CD4-positive, alpha-beta T cell (primary cell): ENCODE measurements around the gene TRMT10C. TPM values are rescaled to one million over a fixed set of nuclear protein-coding genes. Genes with fewer than 3 reads are reported as not detected.
"Not testable (repeated sequence)": the region's sequence is repeated elsewhere in the genome, so short reads cannot be mapped to it uniquely, and the experiment has no call there.

ENCODE experiments used
- ATAC-seq: fragments of 200-7000 bp; cut with Tn5 transposase; one replicate; pipeline ENCODE4 v1.10.0; 2022; ENCODE audit warnings: mild to moderate bottlenecking; ENCODE audit not compliant: poor library complexity
- CTCF ChIA-PET: fragments of 350-600 bp; sonication (Branson Sonifier 250); formaldehyde crosslinking; loops from one replicate; lab custom pipeline; 2021; ENCODE audit warnings: antibody characterized with exemption, inconsistent platforms; lab: Charles Lee
- POLR2A ChIA-PET: fragments of 350-600 bp; sonication (Branson Sonifier 250); formaldehyde crosslinking; loops from one replicate; lab custom pipeline; 2021; ENCODE audit warnings: antibody characterized with exemption, inconsistent platforms; lab: Charles Lee
- DNase-seq, 14 experiments: peaks; one replicate each; pipeline ENCODE4 v3.0.0-alpha.2; 2013 to 2020; ENCODE audit warnings: mixed read lengths in 2 of 14
- H3K27ac ChIP-seq, 2 donors: one replicate each; pipeline versions ENCODE4 v1.5.1 to v1.7.0; 2013; ENCODE audit warnings: low read length in 2 of 2, low read depth in 1 of 2, mild to moderate bottlenecking in 1 of 2
- H3K27me3 ChIP-seq, 2 experiments: 1 replicate in 1 of 2; 2 replicates in 1 of 2; pipeline versions ENCODE4 v1.6.1 to v1.7.0; 2013; ENCODE audit warnings: low read length in 2 of 2, control low read depth in 1 of 2, mild to moderate bottlenecking in 1 of 2, moderate library complexity in 1 of 2; ENCODE audit not compliant: insufficient read depth in 2 of 2, control insufficient read depth in 1 of 2
- H3K36me3 ChIP-seq: one replicate; pipeline ENCODE4 v1.6.1; 2013; ENCODE audit warnings: low read length, control low read depth; ENCODE audit not compliant: insufficient read depth
- H3K4me1 ChIP-seq: one replicate; pipeline ENCODE4 v1.6.1; 2013; ENCODE audit warnings: low read length, control low read depth; ENCODE audit not compliant: insufficient read depth
- H3K4me3 ChIP-seq: one replicate; pipeline ENCODE4 v1.5.1; 2013; ENCODE audit warnings: mild to moderate bottlenecking, low read length, moderate library complexity
- H3K9me3 ChIP-seq, 2 experiments: 1 replicate in 1 of 2; 2 replicates in 1 of 2; pipeline versions ENCODE4 v1.6.1 to v1.7.0; 2013; ENCODE audit warnings: low read length in 2 of 2, mild to moderate bottlenecking in 2 of 2, control low read depth in 1 of 2, moderate library complexity in 1 of 2; ENCODE audit not compliant: control insufficient read depth in 1 of 2, insufficient read depth in 1 of 2
- H3K27ac Mint-ChIP-seq: one replicate; pipeline ENCODE4 v1.8.0; 2020; ENCODE audit warnings: mixed read lengths
- H3K27me3 Mint-ChIP-seq: one replicate; pipeline ENCODE4 v1.8.0; 2021; ENCODE audit warnings: mixed read lengths
- H3K36me3 Mint-ChIP-seq: one replicate; pipeline ENCODE4 v1.8.0; 2021; ENCODE audit warnings: low read depth, mixed read lengths
- H3K4me1 Mint-ChIP-seq: one replicate; pipeline ENCODE4 v1.8.0; 2021; ENCODE audit warnings: low read depth, mixed read lengths
- H3K4me3 Mint-ChIP-seq: one replicate; pipeline ENCODE4 v1.8.0; 2020; ENCODE audit warnings: mild to moderate bottlenecking, mixed read lengths
- H3K9me3 Mint-ChIP-seq: one replicate; pipeline ENCODE4 v1.8.0; 2020; ENCODE audit warnings: mixed read lengths
- intact Hi-C, 2 experiments: fragments of 100-400 bp; cut with DNase I in 1 of 2; cut with micrococcal nuclease in 1 of 2; formaldehyde crosslinking; loops; one replicate each; pipeline versions ENCODE4 v1.15.1 to v1.9.0; 2023 to 2025; cut with DNase I, micrococcal nuclease
- total RNA-seq, 174 experiments: library from RNA in 2 of 174; stranded (reverse) in 2 of 174; gene quantifications; one replicate each; pipeline ENCODE4 v1.2.3 and lab custom pipeline; 2021 to 2026
- TF ChIP-seq, protein P1 (sequence below): fragments of 200-600 bp; IDR thresholded peaks from one replicate; pipeline ENCODE4 v1.8.0; 2022; ENCODE audit warnings: antibody characterized with exemption, mild to moderate bottlenecking

Gene TRMT10C
- total RNA-seq, 2 experiments from 2014 or later = 49.4 to 51.2 TPM

GRCh38 chr3:101603184-101603583 is 41.5 kb downstream of the TRMT10C start:
- no peak overlapping the region for H3K27ac Mint-ChIP-seq
- H3K36me3 Mint-ChIP-seq = no peaks in the 10 kb centered on the region
- no peak overlapping the region for H3K4me3 Mint-ChIP-seq
- Histone ChIP-seq H3K4me1 (no peaks in the 10 kb centered on the region), H3K36me3 (no peaks in the 10 kb centered on the region), H3K27ac (no peak overlapping the region), H3K9me3 (peaks cover 0 to 3% of the 10 kb centered on the region in 2 experiments), H3K4me3 (no peak overlapping the region), H3K27me3 (no peaks in the 10 kb centered on the region)
- no peaks in the 10 kb centered on the region for H3K27me3 Mint-ChIP-seq
- TF ChIP-seq, protein P1, sequence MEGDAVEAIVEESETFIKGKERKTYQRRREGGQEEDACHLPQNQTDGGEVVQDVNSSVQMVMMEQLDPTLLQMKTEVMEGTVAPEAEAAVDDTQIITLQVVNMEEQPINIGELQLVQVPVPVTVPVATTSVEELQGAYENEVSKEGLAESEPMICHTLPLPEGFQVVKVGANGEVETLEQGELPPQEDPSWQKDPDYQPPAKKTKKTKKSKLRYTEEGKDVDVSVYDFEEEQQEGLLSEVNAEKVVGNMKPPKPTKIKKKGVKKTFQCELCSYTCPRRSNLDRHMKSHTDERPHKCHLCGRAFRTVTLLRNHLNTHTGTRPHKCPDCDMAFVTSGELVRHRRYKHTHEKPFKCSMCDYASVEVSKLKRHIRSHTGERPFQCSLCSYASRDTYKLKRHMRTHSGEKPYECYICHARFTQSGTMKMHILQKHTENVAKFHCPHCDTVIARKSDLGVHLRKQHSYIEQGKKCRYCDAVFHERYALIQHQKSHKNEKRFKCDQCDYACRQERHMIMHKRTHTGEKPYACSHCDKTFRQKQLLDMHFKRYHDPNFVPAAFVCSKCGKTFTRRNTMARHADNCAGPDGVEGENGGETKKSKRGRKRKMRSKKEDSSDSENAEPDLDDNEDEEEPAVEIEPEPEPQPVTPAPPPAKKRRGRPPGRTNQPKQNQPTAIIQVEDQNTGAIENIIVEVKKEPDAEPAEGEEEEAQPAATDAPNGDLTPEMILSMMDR = no peak
- ATAC-seq = no peak
- CTCF ChIA-PET = no interaction called here
- POLR2A ChIA-PET = no interaction called here
- intact Hi-C loops = no loop called here
- DNase-seq = no peak
- H3K9me3 Mint-ChIP-seq = no peaks in the 10 kb centered on the region
- no peaks in the 10 kb centered on the region for H3K4me1 Mint-ChIP-seq

DNA sequence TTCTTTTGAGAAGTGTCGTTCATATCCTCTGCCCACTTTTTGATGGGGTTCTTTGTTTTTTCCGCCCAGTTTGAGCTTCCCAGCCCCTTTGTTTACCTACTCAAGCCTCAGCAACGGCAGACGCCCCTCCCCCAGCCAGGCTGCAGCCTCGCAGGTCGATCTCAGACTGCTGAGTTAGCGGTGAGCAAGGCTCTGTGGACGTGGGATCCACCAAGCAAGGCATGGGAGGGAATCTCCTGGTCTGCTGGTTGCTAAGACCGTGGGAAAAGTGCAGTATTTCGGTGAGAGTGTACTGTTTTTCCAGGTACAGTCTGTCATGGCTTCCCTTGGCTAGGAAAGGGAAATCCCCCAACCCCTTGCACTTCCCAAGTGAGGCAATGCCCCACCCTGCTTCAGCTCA is 43.7 kb downstream of the TRMT10C start:
- H3K9me3 Mint-ChIP-seq, DNase-seq, H3K9me3 ChIP-seq, H3K4me3 ChIP-seq, H3K27me3 ChIP-seq, H3K27me3 Mint-ChIP-seq, ATAC-seq, H3K27ac Mint-ChIP-seq, CTCF ChIA-PET, H3K27ac ChIP-seq, H3K4me1 Mint-ChIP-seq, H3K36me3 Mint-ChIP-seq, intact Hi-C loops, H3K4me3 Mint-ChIP-seq, H3K36me3 ChIP-seq, H3K4me1 ChIP-seq, POLR2A ChIA-PET: not testable (repeated sequence)

DNA sequence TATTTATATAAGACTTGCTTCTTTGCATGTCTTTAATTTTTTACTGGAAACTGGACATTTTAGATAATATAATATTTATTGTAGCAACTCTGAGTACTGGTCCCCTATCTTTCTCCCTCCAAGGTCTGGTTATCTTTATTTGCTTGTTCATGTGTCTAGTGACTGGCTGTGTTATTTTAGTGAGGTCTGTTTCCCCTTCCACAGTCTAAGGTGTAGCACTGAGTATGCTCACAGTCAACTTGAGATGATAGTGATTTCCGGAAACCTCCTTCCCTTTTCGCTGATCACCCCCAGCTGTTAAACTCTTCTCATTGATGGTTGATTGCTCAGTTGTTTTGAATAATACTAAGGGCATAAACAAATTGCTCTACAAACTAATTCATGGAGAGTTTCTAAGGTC is 49.4 kb downstream of the TRMT10C start:
- Mint-ChIP-seq H3K36me3 (no peaks in the 10 kb centered on the region), H3K27ac (no peak overlapping the region), H3K9me3 (no peaks in the 10 kb centered on the region), H3K4me3 (no peak overlapping the region), H3K4me1 (no peaks in the 10 kb centered on the region), H3K27me3 (no peaks in the 10 kb centered on the region)
- Histone ChIP-seq H3K36me3 (no peaks in the 10 kb centered on the region), H3K9me3 (no peaks in the 10 kb centered on the region), H3K27ac (no peak overlapping the region), H3K27me3 (no peaks in the 10 kb centered on the region), H3K4me1 (no peaks in the 10 kb centered on the region), H3K4me3 (no peak overlapping the region)
- TF ChIP-seq, protein P1 = no peak
- ATAC-seq (no peak), DNase-seq (no peak)
- intact Hi-C loops = no loop called here
- CTCF ChIA-PET = no interaction called here
- POLR2A ChIA-PET = no interaction called here

DNA sequence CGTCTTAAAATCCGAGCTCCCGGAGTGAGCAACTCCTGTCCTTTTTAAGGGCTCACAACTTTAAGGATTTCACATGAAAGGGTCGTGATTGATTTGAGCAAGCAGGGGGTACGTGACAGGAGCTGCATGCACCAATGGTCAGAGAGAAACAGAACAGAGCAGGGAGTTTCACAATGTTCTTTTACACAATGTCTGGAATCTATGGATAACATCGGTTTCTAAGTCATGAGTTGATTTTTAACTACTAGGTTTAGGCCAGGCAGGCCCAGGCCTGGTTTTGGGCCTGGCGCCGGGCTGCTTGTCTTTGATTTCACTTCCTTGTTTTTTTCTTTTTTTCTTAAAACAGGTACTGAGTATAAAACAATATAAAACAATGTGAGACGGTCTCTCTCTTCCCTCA is 51.3 kb downstream of the TRMT10C start:
- H3K27ac Mint-ChIP-seq, intact Hi-C loops: not testable (repeated sequence)

More for the DNA sequence above, 51.3 kb downstream of the TRMT10C start:
- H3K36me3 Mint-ChIP-seq, H3K27ac ChIP-seq, H3K4me3 ChIP-seq, H3K9me3 ChIP-seq, POLR2A ChIA-PET, ATAC-seq, H3K4me1 Mint-ChIP-seq, H3K27me3 Mint-ChIP-seq, H3K36me3 ChIP-seq, H3K4me1 ChIP-seq, DNase-seq, CTCF ChIA-PET, H3K4me3 Mint-ChIP-seq, H3K9me3 Mint-ChIP-seq, H3K27me3 ChIP-seq: not testable (repeated sequence)
